DOHH2 (cell line): Measurements from ENCODE around the gene MACROD2.

Experiments
- H3F3A ChIP-seq: fragments of 200-600 bp; sonication (generic), shearing (Covaris generic); 2 replicates; pipeline ENCODE4 v1.6.0; 2016; ENCODE audit warnings: antibody characterized with exemption, mild to moderate bottlenecking; ENCODE audit not compliant: control insufficient read depth, insufficient read depth
- H3K27ac ChIP-seq: fragments of 200-600 bp; sonication (generic); 2 replicates; pipeline ENCODE4 v1.5.1; 2014; ENCODE audit warnings: low read depth, mild to moderate bottlenecking, low read length, moderate library complexity
- H3K27me3 ChIP-seq: fragments of 200-600 bp; sonication (generic); 2 replicates; pipeline ENCODE4 v1.6.1; 2014; ENCODE audit warnings: mild to moderate bottlenecking, low read length, mixed read lengths; ENCODE audit not compliant: control insufficient read depth
- H3K36me3 ChIP-seq: fragments of 200-600 bp; sonication (generic); 2 replicates; pipeline ENCODE4 v1.6.1; 2014; ENCODE audit warnings: mild to moderate bottlenecking, low read length, moderate library complexity, mixed read lengths; ENCODE audit not compliant: control insufficient read depth
- H3K4me1 ChIP-seq: fragments of 200-600 bp; sonication (generic); 2 replicates; pipeline ENCODE4 v1.6.1; 2014; ENCODE audit warnings: mild to moderate bottlenecking, low read length, mixed read lengths; ENCODE audit not compliant: control insufficient read depth
- H3K4me2 ChIP-seq: fragments of 200-600 bp; sonication (generic); 2 replicates; pipeline ENCODE4 v1.6.0; 2014; ENCODE audit warnings: mild to moderate bottlenecking, low read length, moderate library complexity
- H3K4me3 ChIP-seq: fragments of 200-600 bp; sonication (generic); 2 replicates; pipeline ENCODE4 v1.5.1; 2014; ENCODE audit warnings: mild to moderate bottlenecking, low read length, mixed read lengths
- H3K79me2 ChIP-seq: fragments of 200-600 bp; sonication (generic); 2 replicates; pipeline ENCODE4 v1.6.1; 2014; ENCODE audit warnings: mild to moderate bottlenecking, low read length, mixed read lengths; ENCODE audit not compliant: control insufficient read depth
- H3K9me2 ChIP-seq: fragments of 200-600 bp; sonication (generic); replicated peaks from 2 replicates; pipeline ENCODE4 v1.6.1; 2014; ENCODE audit warnings: mild to moderate bottlenecking, low read length, mixed read lengths; ENCODE audit not compliant: control insufficient read depth
- H3K9me3 ChIP-seq: fragments of 200-600 bp; sonication (generic); 2 replicates; pipeline ENCODE4 v1.6.1; 2014; ENCODE audit warnings: antibody characterized with exemption, low read length, mixed read lengths; ENCODE audit not compliant: control insufficient read depth, insufficient read depth
- H4K20me1 ChIP-seq: fragments of 200-600 bp; sonication (generic); 2 replicates; pipeline ENCODE4 v1.6.0; 2014; ENCODE audit warnings: low read depth, mild to moderate bottlenecking, antibody characterized with exemption, low read length, moderate library complexity; ENCODE audit not compliant: control insufficient read depth, insufficient read depth
- CTCF ChIP-seq: fragments of 200-600 bp; sonication (generic); IDR thresholded peaks from one replicate; pipeline ENCODE4 v1.5.1; 2014; ENCODE audit warnings: antibody characterized with exemption, mild to moderate bottlenecking, low read depth, low read length; ENCODE audit not compliant: poor library complexity, severe bottlenecking
- EZH2phosphoT487 ChIP-seq: fragments of 200-600 bp; sonication (generic); IDR thresholded peaks from 2 replicates; pipeline ENCODE4 v1.6.1; 2017; ENCODE audit warnings: borderline replicate concordance, mild to moderate bottlenecking, antibody characterized with exemption, low read length, moderate library complexity, mixed read lengths

MACROD2 gene

GRCh38 chr20:14709439-14709838 is 714.1 kb downstream of the MACROD2 start:
- Histone ChIP-seq H3K4me3 (no peak overlapping the region), H3K27me3 (no peaks in the 10 kb centered on the region), H3K9me2 (no peaks in the 10 kb centered on the region; the same call in 1 of the 2 replicates), H3K27ac (no peak overlapping the region), H3F3A (no peaks in the 10 kb centered on the region), H3K79me2 (no peaks in the 10 kb centered on the region), H3K36me3 (no peaks in the 10 kb centered on the region), H4K20me1 (no peaks in the 10 kb centered on the region), H3K9me3 (no peaks in the 10 kb centered on the region), H3K4me2 (no peak overlapping the region), H3K4me1 (no peaks in the 10 kb centered on the region)
- no peak for TF ChIP-seq EZH2phosphoT487
- TF ChIP-seq CTCF: no peak

- H3K36me3 ChIP-seq: no peaks in the 10 kb centered on the region
- H3K4me1 ChIP-seq: no peaks in the 10 kb centered on the region
- no peaks in the 10 kb centered on the region for H3K79me2 ChIP-seq
- H3F3A ChIP-seq: no peaks in the 10 kb centered on the region
- H3K27me3 ChIP-seq: no peaks in the 10 kb centered on the region
- H3K27ac ChIP-seq: no peak overlapping the region
- H3K9me2 ChIP-seq: no peaks in the 10 kb centered on the region; the same call in 1 of the 2 replicates
- no peaks in the 10 kb centered on the region for H4K20me1 ChIP-seq
- TF ChIP-seq EZH2phosphoT487 (no peak), CTCF (no peak)
- H3K9me3 ChIP-seq: no peaks in the 10 kb centered on the region
- H3K4me2 ChIP-seq: no peak overlapping the region
- no peak overlapping the region for H3K4me3 ChIP-seq
Observed at GRCh38 chr20:14710951-14711350, 715.6 kb downstream of the MACROD2 start.

- no peaks in the 10 kb centered on the region for H3K4me1 ChIP-seq
Observed at GRCh38 chr20:14711652-14712051, 716.3 kb downstream of the MACROD2 start.

More at GRCh38 chr20:14711652-14712051, 716.3 kb downstream of the MACROD2 start:
- Histone ChIP-seq H3F3A (no peaks in the 10 kb centered on the region), H3K36me3 (no peaks in the 10 kb centered on the region), H3K27me3 (no peaks in the 10 kb centered on the region), H3K4me2 (no peak overlapping the region), H3K9me3 (no peaks in the 10 kb centered on the region), H3K79me2 (no peaks in the 10 kb centered on the region), H3K4me3 (no peak overlapping the region), H4K20me1 (no peaks in the 10 kb centered on the region), H3K9me2 (no peaks in the 10 kb centered on the region; the same call in 1 of the 2 replicates), H3K27ac (no peak overlapping the region)
- no peak for TF ChIP-seq CTCF
- TF ChIP-seq EZH2phosphoT487: no peak
